Rectal smooth muscle tissue (tissue), 1 donor: ENCODE results near the gene HAP1.
"Not testable (repeated sequence)": the region's sequence is repeated elsewhere in the genome, so short reads cannot be mapped to it uniquely, and the experiment has no call there.

Experiments
- H3K27ac ChIP-seq: one replicate; pipeline ENCODE4 v1.7.0; 2013; ENCODE audit warnings: low read depth, low read length, inconsistent platforms
- H3K27me3 ChIP-seq: one replicate; pipeline ENCODE4 v1.7.0; 2013; ENCODE audit warnings: low read length; ENCODE audit not compliant: control insufficient read depth, insufficient read depth
- H3K36me3 ChIP-seq: one replicate; pipeline ENCODE4 v1.7.0; 2013; ENCODE audit warnings: low read length; ENCODE audit not compliant: control insufficient read depth, insufficient read depth
- H3K4me1 ChIP-seq: one replicate; pipeline ENCODE4 v1.7.0; 2013; ENCODE audit warnings: low read length; ENCODE audit not compliant: control insufficient read depth, insufficient read depth
- H3K4me3 ChIP-seq: one replicate; pipeline ENCODE4 v1.7.0; 2013; ENCODE audit warnings: low read length
- H3K9ac ChIP-seq: one replicate; pipeline ENCODE4 v1.7.0; 2013; ENCODE audit warnings: low read length

HAP1 gene

DNA sequence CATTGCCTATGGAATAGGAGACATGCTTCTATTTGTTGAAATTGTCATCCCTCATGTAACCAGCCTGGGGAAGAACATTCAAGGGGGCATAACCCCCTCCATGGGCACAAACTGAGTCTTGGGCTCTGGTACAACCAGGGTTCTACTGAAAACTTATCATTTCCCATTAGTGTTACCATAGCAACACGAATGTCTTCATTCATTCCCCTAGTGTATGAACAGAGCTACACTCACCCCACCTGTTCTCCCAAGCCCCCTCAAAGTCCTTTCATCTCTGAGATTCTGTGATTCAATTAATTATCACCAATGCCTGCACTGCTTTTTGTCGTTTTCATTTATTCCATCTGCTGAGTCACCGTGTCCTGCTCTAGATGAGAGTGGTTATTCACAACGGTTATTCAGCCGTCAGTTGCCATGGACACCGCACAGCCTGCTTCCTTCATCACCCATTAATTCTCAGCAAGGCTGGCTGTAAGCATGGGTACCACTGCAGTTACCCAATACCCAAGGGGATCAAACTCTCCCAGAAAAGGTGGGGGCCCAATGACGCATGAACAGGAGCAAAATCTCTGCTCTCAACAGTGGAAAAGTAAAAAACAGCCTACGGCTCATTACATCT lies 23.9 kb downstream of the HAP1 start:
- Histone ChIP-seq H3K27ac (no peak overlapping the region), H3K27me3 (no peaks in the 10 kb centered on the region), H3K9ac (no peak overlapping the region), H3K4me1 (no peaks in the 10 kb centered on the region), H3K36me3 (no peaks in the 10 kb centered on the region), H3K4me3 (no peak overlapping the region)

DNA sequence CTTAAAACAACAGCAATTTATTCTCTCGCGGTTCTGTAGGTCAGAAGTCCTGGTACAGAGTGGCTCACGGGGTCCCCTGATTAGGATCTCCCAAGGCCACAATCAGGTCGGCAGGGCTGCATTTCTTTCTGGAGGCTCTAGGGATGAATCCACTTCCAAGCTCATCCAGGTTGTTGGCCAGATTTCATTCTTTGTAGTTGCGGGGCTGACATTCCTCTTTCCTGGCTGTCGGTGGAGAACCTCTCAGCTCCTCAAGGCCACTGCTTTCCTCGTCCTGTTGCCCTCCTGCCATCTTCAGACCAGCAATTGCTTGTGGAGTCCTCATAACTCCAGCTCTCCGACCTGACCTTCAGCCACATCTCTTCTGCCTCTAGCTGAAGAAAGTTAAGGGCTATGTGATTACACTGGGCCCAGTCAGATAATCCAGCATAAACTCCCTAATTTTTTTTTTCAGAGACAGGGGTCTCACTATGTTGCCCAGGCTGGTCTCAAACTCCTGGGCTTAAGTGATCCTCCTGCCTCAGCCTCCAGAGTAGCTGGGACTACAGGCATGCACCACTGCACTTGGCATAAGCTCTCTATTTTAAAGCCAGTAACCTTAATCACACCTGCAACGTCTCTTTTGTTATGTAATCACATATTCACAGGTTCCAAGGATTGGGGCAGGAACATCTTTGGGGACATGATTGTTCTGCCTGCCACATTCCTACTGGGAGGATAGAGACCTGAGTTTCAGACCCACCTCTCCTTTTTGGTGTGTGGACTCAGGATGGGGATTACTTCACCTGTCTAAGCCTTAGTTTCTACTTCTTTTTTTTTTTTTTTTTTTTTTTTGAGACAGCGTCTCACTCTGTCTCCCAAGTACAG lies 26.4 kb downstream of the HAP1 start:
- Histone ChIP-seq H3K36me3 (no peaks in the 10 kb centered on the region), H3K27ac (no peak overlapping the region)

DNA sequence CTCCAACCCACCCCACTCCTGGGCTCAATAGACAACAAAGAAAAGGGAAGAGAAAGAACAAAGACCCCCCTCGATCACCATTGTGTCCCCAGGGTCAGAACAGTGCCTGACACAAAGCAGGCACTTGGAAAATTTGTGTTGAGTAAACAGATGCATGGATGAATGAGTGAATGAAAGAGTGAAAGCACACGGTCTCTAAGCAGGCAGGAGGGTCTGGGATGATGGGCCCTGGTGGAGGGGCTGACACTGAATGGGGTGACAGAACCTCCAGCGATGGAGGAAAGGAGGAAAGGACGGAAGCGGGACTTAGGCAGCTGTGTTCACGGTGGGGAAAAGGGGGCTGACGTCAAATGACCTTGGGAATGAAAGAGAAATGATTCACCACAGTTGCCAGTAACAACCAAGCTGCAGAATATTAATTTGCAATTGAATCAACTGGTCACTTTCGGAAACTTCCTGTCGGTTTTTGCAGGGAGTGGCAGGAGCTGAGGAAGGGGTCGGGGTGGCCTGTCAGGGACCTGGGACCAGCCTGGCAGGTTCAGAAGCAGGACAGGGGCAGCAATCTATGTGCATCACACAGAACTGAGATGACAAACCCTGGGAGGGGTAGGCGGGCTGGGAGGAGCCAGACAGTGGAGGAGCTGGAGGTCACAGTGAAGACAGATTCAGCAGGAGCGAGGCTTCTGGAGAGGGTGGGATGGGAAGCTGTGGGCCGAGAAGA lies 29.0 kb downstream of the HAP1 start:
- no peak overlapping the region for H3K4me3 ChIP-seq
- no peaks in the 10 kb centered on the region for H3K27me3 ChIP-seq
- H3K36me3 ChIP-seq = no peaks in the 10 kb centered on the region
- H3K27ac ChIP-seq = no peak overlapping the region
- no peaks in the 10 kb centered on the region for H3K4me1 ChIP-seq
- no peak overlapping the region for H3K9ac ChIP-seq

More for the DNA sequence above, 26.4 kb downstream of the HAP1 start:
- H3K27me3 ChIP-seq = no peaks in the 10 kb centered on the region
- no peak overlapping the region for H3K4me3 ChIP-seq
- H3K4me1 ChIP-seq = no peaks in the 10 kb centered on the region
- H3K9ac ChIP-seq = no peak overlapping the region

DNA sequence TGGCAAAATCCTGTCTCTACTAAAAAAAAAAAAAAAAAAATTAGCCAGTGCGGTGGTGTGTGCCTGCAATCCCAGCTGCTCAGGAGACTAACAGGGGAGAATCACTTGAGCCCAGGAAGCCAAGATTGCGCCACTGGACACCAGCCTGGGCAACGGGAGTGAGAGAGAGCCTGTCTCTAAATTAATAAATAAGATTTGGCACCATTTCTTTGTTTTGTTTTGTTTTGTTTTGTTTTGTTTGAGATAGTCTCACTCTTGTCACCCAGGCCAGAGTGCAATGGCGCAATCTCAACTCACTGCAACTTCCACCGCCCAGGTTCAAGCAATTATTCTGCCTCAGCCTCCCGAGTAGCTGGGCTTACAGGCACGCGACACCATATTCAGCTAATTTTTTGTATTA lies 31.7 kb downstream of the HAP1 start:
- H3K27ac ChIP-seq = no peak overlapping the region
- no peaks in the 10 kb centered on the region for H3K4me1 ChIP-seq
- no peaks in the 10 kb centered on the region for H3K27me3 ChIP-seq
- no peak overlapping the region for H3K4me3 ChIP-seq
- no peaks in the 10 kb centered on the region for H3K36me3 ChIP-seq
- H3K9ac ChIP-seq = no peak overlapping the region

DNA sequence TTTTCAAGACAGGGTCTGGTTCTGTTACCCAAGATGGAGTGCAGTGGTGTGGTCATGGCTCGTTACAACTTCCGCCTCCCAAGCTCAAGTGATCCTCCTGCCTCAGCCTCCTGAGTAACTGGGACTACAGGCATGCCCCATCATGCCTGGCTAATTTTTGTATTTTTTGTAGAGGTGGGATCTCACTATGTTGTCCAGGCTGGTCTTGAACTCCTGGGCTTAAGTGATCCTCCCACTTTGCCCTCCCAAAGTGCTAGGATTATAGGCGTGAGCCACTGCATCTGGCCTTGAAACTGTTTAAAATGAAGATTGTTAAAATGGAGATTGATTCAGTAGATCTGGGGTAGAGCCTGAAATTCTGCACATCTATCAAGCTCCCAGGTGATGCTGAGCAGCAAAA lies 33.6 kb downstream of the HAP1 start:
- H3K4me1 ChIP-seq, H3K9ac ChIP-seq, H3K27me3 ChIP-seq, H3K36me3 ChIP-seq, H3K27ac ChIP-seq, H3K4me3 ChIP-seq: not testable (repeated sequence)

DNA sequence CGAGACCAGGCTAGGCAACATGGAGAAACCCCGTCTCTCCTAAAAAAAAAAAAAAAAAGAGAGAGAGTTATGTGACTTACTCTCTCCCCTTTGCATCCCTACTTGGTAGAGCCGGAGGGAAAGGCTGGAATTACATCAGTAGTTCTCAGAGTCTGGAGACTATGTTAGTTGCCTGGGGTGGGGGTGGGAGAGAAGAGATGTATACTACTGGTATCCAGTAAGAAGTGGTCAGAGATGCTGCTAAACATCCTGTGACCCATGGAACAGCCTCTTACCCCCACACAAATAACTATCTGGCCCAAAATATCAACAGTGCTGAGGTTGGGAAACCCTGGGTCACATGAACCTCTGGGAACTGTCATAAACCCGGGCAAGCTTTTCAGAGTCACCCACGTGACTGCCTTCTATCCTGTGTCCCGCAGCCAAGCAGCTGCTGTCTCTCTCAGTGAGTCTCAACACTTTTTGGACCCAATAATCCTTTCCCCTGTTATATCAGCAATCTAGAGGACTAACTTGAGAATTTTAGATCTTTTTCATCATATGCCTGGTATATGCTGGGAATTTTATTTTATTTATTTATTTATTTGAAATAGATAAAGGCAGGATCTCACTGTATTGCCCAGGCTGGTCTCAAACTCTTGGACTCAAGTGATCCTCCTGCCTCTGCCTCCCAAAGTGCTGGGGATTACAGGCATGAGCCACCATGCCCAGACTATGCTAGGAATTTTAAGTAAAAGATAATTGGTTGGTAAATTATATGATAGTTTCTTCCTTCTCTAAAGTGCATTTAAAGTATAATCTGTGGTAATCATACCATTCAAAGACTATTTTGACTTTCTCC lies 37.1 kb downstream of the HAP1 start:
- H3K9ac ChIP-seq = no peak overlapping the region
- peaks cover 14% of the 10 kb centered on the region for H3K36me3 ChIP-seq
- no peaks in the 10 kb centered on the region for H3K27me3 ChIP-seq
- no peak overlapping the region for H3K4me3 ChIP-seq
- H3K27ac ChIP-seq = no peak overlapping the region
- peaks cover 3% of the 10 kb centered on the region for H3K4me1 ChIP-seq

DNA sequence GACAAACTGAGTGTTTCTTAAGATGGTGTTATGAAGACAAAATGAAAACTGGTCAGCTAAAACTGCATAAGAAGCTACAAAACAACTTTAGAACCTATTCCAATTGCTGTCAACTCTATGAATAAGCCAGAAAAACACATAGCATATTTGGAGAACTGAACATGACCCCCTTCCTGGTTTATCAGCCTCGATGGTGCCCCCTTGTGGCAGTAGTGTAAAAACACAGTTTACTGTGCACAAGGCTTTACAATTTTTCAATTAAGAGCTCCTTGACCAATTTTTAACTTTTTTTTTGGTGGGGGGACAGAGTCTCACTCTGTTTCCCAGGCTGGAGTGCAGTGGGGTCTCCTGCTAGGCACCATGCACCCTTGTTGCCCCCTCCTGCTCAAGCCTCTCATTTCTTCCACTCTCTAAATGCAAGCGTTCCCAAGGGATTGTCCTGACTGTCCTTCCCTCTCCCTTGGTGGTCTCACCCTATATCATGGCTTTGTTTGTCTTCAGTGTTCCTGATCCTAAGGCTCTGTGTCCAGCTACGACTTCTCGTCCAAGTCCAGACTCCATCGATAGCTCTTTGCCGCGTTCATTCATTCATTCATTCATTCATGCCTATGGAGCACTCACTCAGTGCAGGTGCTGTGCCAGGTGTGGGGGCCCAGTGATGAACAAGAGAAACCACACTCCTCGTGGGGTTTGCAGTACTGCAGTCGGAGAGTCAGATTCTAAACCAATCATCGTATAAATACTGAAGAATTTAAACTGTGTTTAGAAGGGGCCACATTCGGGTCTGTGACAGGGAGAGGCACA lies 38.3 kb downstream of the HAP1 start:
- Histone ChIP-seq H3K27me3 (no peaks in the 10 kb centered on the region), H3K9ac (no peak overlapping the region), H3K4me1 (peaks cover 5% of the 10 kb centered on the region), H3K27ac (no peak overlapping the region), H3K36me3 (peaks cover 26% of the 10 kb centered on the region), H3K4me3 (no peak overlapping the region)

DNA sequence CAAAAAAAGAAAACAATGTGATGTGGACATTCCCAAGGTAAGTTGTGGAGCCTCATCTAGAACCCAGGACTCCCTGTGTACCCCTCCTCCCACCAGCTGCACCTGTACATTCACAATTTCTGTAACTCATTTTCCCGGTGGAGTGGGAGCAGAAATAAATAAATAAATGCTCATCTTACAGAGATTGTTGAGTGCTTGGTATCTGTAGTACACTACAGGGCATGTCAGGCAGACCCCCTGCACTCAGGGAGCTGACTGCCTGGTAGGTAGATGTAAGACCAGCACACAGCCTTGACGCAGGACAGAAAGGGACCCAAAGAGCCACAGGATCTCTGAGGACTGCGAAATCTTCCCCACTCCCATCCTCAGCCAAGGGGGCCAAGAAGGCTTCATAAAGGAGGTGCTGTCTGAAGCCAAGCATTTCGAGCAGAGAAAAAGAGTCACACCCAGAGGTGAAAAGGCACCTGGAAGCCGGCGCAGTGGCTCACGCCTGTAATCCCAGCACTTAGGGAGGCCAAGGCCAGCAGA lies 39.2 kb downstream of the HAP1 start:
- H3K9ac ChIP-seq = no peak overlapping the region
- no peak overlapping the region for H3K4me3 ChIP-seq
- peaks cover 36% of the 10 kb centered on the region for H3K36me3 ChIP-seq
- no peak overlapping the region for H3K27ac ChIP-seq
- peaks cover 12% of the 10 kb centered on the region for H3K4me1 ChIP-seq
- no peaks in the 10 kb centered on the region for H3K27me3 ChIP-seq

DNA sequence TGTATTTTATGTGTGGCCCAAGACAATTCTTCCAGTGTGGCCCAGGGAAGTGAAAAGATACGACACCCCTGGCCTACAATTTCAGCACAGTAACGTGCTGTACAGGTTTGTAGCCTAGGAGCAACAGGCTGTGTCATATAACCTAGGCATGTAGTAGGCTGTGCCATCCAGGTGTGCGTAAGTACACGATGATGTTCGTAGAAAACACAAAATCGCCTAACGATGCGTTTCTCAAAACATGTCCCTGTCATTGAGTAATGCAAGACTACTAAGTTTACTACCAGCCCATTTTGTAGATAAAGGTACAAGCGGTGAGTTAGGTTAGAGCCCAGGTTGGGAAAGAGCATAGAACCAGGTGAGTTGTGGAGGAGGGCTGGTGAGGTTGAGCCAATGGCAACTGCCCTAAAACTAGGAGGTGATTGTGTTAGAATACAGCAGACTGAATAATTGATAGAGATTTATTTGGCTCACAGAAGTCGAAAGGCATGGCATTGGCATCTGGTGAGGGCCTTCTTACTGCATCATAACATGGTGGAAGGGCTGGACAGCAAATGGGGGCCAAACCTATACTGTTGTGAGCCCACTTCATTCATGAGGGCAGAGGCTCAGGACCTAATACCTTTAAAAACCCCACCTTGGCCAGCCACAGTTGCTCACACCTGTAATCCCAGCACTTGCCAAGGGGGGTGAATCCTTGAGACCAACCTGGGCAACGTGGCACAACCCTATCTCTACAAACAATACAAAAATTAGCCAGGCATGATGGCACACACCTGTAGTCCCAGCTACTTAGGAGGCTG lies 41.5 kb downstream of the HAP1 start:
- Histone ChIP-seq H3K27me3 (no peaks in the 10 kb centered on the region), H3K4me3 (no peak overlapping the region), H3K27ac (no peak overlapping the region), H3K9ac (no peak overlapping the region), H3K4me1 (peaks cover 19% of the 10 kb centered on the region), H3K36me3 (peaks cover 44% of the 10 kb centered on the region)

DNA sequence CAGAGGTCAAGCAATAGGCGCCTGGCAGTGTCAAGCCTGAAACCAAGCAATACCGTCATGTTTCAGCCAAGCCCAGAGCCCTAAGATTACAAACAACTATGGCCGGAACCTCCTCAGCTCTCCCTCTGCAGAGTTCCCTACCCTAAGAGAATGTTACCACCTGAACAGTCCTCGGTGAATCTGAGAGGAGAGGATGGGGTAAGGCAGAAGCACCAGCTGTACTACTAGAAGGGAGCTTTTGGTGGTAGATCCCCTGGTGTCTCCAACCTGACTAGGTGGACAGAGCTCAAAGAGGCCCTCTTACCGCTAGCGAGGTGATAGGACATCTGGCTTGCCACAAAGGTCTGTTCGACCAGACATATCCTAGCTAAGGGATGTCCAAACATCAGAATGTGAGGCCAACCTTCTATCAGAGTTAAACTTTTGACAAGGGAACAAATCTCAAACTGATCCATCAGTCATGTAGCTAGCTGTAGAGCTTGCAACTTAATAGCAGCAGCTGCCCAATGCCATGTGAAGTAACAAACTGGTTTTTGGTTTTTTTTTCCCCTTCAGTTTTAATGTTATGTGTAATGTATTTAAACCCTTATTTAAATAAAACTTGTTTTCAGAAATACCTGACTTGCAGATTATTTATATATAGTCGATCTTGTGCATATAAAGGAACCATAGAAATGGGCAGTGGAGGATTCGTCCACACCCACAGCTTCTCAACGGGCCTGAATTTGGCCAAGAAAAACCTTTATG lies 43.2 kb downstream of the HAP1 start:
- H3K4me1 ChIP-seq = peaks cover 17% of the 10 kb centered on the region
- H3K4me3 ChIP-seq = no peak overlapping the region
- peaks cover 44% of the 10 kb centered on the region for H3K36me3 ChIP-seq
- no peaks in the 10 kb centered on the region for H3K27me3 ChIP-seq
- H3K9ac ChIP-seq = no peak overlapping the region
- no peak overlapping the region for H3K27ac ChIP-seq
